HT1080 (cell line): Measurements from ENCODE around the gene ARHGAP42. TPM values are rescaled to one million over a fixed set of nuclear protein-coding genes. Genes with fewer than 3 reads are reported as not detected.
"Not testable (repeated sequence)": the region's sequence is repeated elsewhere in the genome, so short reads cannot be mapped to it uniquely, and the experiment has no call there.

Experiments
- DNase-seq: peaks from one replicate; pipeline ENCODE4 v3.0.0-alpha.2; 2015; ENCODE audit warnings: low read depth
- total RNA-seq: library from RNA; depleted of rRNA; stranded (reverse); fragments of >200 nt; shearing (Covaris generic); gene quantifications from 2 replicates; pipeline ENCODE4 v1.2.3, GENCODE V29; 2014

ARHGAP42 gene
- total RNA-seq, 1 experiment from 2014 or later, result 9.9 TPM

DNA sequence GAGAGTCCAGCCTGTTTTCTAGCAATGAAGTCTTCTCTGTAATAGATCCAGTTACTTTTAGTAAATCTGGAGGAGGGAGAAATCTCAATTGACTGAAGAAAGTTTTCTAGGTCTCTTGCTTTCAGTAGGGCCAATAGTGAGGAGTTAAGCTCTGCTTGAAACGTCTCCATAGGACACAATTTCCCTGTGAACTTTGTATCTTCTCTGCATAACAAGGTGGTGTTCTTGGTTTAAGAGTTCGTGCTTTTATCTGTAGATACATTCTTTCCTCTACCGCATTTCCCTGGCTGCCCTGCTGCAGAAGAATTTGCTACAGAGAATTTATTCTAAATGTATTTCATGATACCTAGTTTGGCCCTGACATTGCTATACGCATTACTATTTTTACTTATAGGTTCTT, 183.1 kb downstream of the ARHGAP42 start:
- no peak for DNase-seq

DNA sequence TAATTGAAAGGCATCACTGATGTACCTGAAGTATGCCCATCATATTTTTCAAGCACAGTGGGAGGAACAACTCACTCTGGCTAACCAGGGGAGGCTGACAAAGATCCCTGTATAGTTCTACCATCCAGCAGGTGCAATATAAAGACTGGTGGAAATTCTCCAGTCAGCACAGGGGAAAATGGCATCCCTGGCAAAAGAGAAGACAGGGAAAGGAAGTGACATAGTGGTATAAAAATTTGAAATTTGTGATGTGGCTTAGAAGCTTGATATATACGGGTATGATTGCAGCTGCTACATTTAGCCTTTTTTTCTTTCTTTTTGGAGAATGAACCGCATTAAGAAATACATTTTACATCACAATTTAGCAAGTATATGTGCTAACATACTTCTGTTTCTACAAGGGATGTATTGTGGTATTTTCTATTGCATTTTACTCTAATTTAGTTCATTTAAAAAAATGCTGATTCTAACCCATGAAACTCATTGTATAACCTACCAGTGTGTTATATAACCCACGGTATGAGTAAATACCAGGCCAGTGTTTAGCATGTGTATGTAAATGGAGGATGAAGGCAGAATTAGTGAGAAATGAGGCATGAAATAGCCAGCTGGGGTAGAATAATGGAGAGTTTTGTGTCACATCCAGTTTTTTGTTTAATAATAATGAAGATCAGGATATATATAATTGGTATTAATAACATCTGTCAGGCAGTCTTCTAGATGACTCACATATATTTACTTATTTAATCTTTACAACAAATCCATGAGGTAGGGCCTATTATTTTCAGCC, 186.1 kb downstream of the ARHGAP42 start:
- DNase-seq, result peak; percentile 34

DNA sequence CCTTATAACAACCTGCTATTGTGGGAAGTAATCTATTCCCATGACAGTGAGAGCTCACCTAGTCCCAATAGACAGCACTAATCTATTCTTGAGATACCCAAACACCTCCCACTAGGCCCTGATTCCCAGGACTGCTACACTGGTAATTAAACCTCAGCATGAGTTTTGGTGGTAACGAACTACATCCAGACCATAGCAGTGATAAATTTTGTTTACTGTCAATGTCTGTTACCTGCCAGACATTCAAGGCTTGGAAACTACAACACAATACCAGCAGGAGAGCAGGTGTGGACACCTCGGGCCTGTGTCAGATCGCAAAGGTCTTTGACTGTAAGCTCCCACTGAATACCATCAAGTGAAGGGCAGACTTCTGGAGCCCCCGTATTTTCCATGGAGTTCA, 187.1 kb downstream of the ARHGAP42 start:
- no peak for DNase-seq

DNA sequence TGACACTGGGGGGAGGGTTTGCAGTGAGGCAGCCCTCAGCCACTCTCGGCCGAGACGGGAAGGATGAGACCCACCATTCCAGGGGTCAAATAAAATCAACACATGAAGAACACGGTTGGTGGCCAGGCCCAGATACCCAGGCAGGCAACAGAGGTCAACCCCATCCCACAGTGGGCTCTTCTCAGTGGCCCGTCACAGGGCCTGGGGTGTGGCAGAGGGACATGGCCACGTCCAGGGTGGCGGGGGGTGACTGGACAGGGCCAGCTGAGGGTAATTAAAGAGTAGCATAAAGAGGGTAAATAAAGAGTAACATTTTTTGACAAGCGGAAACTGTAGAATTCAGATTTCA, 188.4 kb downstream of the ARHGAP42 start:
- no peak for DNase-seq

DNA sequence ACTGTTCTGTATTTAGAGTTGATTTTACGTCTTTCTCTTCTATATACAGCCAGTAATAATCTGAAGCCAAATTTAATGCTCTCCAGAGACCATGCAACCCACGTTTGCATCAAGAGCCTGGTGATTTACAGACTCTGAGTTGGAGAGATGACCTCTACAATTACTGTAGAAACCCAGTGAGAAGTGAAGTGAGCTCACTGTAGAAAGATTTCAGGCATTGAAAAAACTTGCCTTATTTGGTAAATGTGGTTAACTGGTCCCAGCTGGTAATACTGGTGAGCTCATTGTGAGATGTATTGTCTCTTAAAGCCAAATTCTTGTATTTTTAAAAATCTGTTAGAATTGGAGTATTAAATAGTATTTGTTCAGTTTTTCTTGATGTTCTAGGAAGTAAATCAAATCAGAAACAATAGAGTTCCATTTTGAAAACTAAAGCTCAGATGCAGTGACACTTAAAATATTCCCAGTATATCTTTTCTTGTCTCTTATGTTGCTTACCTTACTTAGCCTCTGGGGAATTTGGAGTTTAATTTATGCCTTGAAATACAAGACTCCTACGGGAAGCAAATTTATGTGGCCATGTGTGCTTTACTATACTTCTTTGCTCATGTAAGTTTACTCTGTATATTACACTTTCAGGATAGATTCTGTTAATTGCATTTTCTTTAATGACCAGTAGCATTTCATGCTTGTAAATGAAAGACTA, 189.9 kb downstream of the ARHGAP42 start:
- peak; percentile 91 for DNase-seq

DNA sequence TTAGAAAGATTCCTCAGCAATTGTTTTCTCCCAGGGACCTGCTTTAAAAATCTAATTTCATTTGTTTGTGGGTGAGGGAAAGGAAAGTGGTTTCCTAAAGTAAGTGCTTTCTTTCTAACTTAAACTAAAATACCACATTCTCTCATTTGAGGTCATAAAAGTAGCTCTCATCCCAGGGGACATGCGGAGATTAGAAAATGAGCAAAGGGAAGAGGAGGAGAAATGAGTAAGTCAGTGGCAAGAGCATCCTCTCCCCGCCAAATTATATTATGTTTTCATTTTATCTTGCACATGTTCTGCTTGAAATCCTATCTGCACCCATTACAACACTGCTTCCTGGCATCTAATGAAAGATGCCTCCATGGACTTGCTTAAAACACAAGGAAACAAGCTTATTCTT, 191.4 kb downstream of the ARHGAP42 start:
- no peak for DNase-seq

DNA sequence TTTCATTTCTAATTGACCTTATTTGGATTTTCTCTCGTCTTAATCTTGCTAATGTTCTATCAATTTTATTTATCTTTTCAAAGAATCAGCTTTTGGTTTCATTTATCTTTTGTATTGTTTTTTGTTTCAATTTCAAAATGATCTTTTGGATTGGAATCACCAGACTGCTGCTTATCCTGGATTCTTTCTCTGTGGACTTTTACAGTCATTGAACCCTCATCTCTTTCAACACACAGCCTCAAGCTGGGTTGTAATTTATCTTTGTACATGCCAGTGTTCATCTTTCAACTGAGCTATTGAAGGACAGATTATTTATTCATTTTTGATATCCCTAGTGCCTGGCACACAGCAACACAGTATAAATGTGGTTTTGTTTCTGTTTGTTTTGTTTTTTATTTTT, 195.9 kb downstream of the ARHGAP42 start:
- DNase-seq, result no peak

DNA sequence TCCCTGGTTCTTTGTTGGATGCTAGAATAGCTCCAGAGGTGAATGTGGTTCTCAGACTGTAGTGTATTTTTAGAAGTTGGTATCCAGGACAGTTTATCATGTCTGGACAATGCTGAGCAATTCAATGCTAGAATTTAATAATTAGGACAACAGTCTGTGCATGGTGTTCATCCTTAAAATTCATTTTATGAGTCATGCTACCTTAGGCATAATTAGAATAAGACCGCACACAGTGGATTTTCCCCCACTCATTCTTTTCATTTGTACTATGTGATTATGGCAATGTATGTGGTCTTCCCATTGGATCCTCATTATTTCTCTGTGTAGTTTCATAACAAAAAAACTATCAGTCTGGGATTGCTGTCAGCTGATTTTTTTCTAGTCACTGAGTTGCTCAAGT, 196.7 kb downstream of the ARHGAP42 start:
- no peak for DNase-seq

DNA sequence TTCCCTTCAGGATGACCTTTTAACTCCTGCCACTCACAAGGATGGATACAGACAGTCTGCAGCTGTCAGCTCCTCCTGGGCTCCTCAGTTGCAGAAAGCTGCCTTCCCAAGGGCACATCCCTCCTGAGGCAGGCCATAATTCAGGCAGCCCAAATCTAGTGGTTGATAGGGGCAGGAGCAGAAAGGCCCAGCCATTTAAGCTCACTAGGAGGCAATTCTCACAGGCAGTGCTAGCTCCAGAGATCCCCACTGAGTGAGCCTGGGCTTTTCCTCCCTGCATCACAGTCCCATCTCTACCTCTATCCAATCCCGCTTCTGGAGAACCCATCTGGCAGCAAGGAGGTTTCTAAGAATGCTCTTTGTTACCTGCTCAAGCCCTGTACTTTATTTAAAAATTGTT, 200.6 kb downstream of the ARHGAP42 start:
- DNase-seq, result no peak

DNA sequence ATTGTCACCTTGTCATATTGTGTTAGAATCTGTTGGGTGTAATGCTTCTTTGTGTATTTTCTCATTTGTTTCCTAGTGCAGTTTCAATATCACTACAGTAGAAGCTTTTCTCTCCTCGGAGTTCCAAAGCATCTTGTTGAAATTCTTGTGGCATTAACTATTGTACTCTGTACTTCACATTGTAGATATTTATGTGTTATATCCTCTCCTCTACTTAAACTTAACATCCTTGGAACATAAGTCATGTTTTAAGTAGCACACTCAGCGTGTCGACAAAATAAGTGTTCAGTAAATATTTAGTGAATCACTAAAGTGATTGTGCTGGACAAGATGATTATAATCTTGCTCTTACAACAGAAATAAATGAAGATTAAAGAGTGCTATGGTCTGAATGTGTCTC, 201.7 kb downstream of the ARHGAP42 start:
- no peak for DNase-seq

DNA sequence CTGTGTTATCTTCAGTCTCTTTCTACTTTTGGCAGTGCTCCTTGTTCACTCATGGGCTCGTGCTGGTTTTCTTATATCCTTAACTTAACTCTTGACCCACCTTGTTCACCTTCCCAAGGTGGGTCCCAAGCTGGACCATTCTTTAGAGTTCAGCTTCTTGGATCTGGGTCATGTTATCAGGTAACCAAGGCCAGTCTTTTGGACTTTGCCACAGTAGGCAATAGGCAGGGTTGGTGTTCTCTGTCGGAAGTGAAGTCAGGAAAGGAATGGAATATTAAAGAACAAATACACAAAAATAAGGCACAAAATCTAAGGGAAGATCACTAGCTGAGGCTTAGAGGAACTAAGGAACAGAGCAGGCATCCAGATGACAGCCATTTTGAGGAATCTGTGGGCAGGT, 202.7 kb downstream of the ARHGAP42 start:
- DNase-seq, result no peak

DNA sequence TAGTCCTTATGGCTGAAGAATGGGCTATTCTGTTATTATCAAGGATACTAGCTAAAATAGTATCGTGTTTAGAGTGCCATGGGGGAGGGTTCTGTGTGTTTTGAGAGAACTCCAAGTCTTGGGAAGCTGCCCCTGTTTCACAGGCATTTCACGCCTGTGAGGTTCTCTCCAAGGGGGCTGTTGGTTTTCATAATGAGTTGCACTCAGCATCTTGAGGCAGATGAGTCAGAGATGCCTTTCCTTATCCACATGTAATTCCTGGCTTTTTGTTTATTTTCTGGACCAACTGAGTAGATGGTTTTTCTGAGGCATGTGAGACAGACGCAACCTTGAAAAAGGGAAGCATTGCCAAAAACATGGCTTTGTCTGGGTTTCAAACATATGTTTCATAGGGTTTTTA, 203.7 kb downstream of the ARHGAP42 start:
- DNase-seq, result peak; percentile 79

DNA sequence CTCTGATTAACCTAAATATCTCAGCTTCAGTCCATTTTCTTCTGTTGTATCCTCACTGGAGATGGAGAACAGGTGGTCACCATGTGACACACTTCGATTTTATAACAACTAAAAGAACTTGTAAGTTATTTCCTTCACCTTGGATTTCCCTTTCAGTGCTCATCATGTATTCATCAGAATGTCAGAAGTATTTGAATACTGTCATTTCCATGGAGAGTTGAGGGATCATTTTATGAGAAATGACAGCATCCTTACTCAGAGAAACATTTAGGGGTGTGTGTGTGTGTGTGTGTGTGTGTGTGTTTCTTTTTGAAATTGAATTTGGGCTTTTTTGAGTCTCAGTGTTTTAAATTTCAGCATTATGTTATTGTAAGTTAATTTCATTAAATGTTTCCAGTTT, 205.8 kb downstream of the ARHGAP42 start:
- DNase-seq, result peak; percentile 32

DNA sequence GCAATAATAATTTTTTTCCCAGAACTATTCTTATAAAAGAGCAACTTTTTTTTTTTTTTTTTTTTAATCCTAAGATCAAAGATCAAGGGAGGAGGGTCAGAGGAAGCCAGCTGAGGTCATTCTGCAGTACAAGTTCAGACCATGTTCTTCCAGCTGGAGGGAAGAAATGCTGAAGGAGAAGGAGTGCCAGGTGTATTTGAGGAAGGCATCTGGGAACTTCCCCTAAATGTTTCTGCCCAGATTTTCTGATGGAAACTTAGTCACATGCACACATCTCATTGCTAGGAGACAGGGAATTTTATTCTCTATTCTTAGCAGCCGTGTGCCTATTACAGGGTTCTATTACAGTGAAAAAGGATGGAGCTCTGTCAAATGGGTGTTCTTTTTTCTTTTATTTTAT, 208.4 kb downstream of the ARHGAP42 start:
- DNase-seq, result no peak

DNA sequence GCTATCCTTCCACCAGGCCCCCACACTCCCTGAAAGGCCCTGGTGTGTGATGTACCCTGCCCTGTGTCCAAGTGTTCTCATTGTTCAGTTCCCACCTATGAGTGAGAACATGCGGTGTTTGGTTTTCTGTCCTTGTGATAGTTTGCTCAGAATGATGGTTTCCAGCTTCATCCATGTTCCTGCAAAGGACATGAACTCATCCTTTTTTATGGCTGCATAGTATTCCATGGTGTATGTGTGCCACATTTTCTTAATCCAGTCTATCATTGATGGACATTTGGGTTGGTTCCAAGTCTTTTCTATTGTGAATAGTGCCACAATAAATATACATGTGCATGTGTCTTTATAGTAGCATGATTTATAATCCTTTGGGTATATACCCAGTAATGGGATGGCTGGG, 208.9 kb downstream of the ARHGAP42 start:
- DNase-seq, result not testable (repeated sequence)

DNA sequence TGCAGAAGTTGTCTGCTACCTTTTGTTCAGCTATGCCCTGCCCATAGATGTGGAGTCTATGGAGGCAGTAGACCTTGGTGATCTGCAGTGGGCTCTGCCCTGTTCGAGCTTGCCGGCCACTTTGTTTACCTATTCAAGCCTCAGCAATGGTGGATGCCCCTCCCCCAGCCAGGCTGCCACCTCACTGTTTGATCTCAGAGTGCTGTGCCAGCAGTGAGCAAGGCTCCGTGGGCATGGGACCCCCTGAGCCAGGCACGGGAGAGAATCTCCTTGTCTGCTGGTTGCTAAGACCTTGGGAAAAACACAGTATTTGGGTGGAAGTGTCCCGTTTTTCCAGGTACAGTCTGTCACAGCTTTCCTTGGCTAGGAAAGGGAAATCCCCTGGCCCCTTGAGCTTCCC, 214.4 kb downstream of the ARHGAP42 start:
- not testable (repeated sequence) for DNase-seq

DNA sequence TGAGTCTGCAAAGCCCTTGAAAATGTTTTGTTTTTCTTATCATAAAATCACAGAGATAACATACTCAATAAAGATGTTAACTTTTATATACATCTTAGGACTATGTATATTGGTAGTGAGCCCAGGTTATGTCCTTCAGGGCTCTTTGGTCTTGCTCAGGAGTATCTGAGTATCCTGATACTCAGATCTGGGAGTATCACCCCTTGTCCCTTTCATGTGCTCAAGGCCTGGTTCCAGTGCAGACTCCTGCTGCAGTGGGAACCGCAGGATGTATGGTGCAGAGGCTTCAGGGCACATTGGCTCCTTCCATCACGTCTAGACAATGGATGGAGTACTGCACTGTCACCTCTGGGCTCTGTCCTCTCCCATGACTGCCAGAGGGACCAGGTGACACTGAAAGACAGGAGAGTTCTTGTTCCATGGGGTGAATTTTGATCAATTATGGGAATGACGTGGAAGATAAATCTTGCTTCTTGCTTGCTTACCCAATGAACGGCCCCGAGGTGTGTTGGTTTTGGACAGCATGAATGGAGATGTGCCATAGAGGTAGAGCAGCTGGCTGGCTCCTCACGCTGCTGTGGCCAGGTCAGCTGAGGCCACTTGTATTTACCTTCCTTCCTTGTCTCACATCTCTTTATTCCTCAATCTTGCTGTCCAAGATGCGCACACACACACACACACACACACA, 215.5 kb downstream of the ARHGAP42 start:
- DNase-seq, result no peak

DNA sequence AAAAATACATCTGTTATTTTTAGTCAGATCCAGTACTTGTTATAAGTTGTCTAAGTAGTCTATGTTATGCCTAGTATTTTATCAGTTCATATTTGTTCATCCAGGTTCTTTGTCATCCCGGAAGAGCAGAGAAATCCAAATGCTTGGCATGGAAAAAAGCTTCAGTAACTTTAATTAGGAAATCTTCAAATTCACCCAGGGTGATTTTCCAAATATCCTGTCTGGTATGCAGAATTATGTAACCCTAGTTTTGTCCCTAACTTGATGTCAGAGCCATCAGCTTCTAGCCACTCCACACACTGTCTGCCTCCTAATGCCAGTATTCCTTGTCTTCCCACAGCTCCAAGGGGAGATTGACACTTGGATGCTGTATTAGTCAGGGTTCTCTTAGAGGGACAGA, 216.2 kb downstream of the ARHGAP42 start:
- no peak for DNase-seq

DNA sequence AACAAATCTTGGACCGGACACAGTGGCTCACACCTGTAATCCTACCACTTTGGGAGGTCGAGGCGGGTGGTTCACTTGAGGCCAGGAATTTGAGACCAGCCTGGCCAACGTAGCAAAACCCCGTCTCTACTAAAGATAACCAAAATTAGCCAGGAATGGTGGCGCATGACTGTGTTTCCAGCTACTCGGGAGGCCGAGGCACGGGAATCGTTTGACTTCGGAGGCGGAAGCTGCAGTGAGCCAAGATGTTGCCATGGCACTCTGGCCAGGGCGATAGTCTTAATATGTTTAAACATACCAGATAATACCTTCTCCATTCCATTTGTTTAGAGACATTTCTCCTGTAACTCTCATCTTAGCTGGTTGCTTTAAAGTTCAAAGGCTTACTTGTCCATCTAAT, 218.6 kb downstream of the ARHGAP42 start:
- DNase-seq, result no peak

DNA sequence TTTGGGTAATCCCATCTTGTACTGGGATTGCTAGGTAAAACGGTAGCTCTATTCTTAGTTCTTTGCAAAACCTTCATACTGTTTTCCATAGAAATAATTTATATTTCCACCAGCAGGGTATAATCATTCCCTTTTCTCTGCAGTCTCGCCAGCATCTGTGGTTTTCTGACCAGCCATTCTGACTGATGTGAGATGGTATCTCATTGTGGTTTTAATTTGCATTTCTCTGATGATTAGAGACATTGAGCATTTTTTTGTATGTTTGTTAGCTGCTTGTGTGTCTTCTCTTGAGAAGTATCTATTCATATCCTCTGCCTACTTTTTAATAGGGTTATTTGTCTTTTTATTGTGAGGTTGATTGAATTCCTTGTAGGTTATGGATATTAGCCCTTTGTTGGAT, 221.7 kb downstream of the ARHGAP42 start:
- peak; percentile 23 for DNase-seq

DNA sequence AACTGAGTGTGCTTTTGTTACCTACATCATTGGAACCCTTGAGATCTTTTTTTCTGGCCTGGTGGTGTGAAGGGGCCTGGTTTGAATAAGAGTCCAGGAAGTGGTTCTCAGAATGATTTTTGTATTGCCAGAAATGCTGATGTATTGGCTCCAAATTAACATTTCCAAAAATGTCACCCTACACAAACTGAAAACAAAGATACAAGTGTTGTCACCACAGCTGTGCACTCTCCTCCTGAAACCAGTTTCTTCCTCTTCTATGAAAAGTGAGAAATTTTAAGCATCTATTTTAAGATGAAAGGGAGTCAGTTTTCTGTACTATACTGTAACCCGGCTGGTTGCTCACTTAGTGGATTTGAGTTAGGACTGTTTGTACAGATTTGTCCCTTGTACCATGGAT, 223.7 kb downstream of the ARHGAP42 start:
- no peak for DNase-seq

DNA sequence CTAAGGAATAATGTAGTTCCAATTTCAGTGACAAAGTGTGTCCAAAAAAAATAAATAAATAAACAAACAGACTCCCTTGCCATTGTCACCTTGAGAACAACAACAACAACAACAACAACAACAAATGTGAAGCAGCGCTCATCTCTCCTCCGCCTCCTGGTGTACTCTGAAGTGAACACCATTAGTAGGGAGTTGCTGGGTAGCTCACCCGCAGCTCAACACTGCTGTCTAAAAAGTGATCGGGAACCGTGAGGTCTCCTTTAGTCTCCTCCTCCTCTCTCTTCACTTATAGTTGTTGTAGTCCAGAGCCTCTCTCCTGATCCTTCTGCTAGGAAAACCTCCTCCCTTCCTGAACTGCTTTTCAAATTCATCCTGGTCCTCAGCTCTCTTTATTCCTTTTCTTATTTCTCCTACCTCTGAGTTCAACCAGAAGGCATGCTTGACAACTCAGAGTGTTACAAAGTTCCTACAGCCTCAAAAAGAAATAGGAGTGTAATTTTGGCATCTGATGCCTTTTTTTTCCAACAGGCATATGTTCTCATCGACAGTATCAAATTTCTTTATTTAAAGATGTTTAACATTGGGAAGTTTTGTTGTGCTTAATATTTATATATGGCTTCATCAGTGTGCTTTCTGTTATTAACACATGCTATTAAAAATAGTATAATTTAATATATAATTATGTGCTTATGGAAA, 227.5 kb downstream of the ARHGAP42 start:
- no peak for DNase-seq
